Stimulated activated CD4-positive, alpha-beta T cell treated with anti-CD3 and anti-CD28 coated beads, Interleukin-4, amount 100 ng/mL, for 24 hours (primary cell): ENCODE data around the gene FLNB.
A peak's percentile ranks its signal among the peaks of the same experiment; 100 is the strongest.
"Not testable (repeated sequence)": the region's sequence is repeated elsewhere in the genome, so short reads cannot be mapped to it uniquely, and the experiment has no call there.

Experiments
- DNase-seq: peaks from one replicate; pipeline ENCODE4 v3.0.0-alpha.2; 2020

FLNB gene

GRCh38 chr3:58055314-58055713 lies 47.1 kb downstream of the FLNB start:
- DNase-seq = no peak

- DNase-seq = not testable (repeated sequence)
Observed at GRCh38 chr3:58055891-58056290, 47.7 kb downstream of the FLNB start.

- DNase-seq = no peak
Observed at GRCh38 chr3:58058361-58059263, 50.4 kb downstream of the FLNB start.

GRCh38 chr3:58059349-58060321 lies 51.4 kb downstream of the FLNB start:
- no peak for DNase-seq

- no peak for DNase-seq
Observed at GRCh38 chr3:58062472-58062871, 54.2 kb downstream of the FLNB start.

GRCh38 chr3:58063022-58063815 lies 55.0 kb downstream of the FLNB start:
- no peak for DNase-seq

GRCh38 chr3:58064923-58065638 lies 56.9 kb downstream of the FLNB start:
- no peak for DNase-seq

GRCh38 chr3:58065700-58066167 lies 57.5 kb downstream of the FLNB start:
- no peak for DNase-seq

GRCh38 chr3:58066842-58067241 lies 58.6 kb downstream of the FLNB start:
- no peak for DNase-seq

GRCh38 chr3:58068122-58068809 lies 60.0 kb downstream of the FLNB start:
- no peak for DNase-seq

- DNase-seq = no peak
Observed at GRCh38 chr3:58071480-58071971, 63.3 kb downstream of the FLNB start.

GRCh38 chr3:58072052-58072762 lies 64.0 kb downstream of the FLNB start:
- DNase-seq = no peak

- no peak for DNase-seq
Observed at GRCh38 chr3:58072763-58073130, 64.5 kb downstream of the FLNB start.

GRCh38 chr3:58073301-58074108 lies 65.3 kb downstream of the FLNB start:
- no peak for DNase-seq

GRCh38 chr3:58074116-58074715 lies 66.0 kb downstream of the FLNB start:
- DNase-seq = no peak

GRCh38 chr3:58074997-58075396 lies 66.8 kb downstream of the FLNB start:
- DNase-seq = peak; percentile 30

GRCh38 chr3:58077596-58078285 lies 69.5 kb downstream of the FLNB start:
- no peak for DNase-seq

- DNase-seq = no peak
Observed at GRCh38 chr3:58078610-58079009, 70.4 kb downstream of the FLNB start.

GRCh38 chr3:58079773-58080172 lies 71.6 kb downstream of the FLNB start:
- DNase-seq = no peak
